OCI-LY1 (cell line): ENCODE data around the gene CHTF18.

Experiments used
- H2AFZ ChIP-seq: fragments of 200-600 bp; sonication (generic), shearing (Covaris generic); 2 replicates; pipeline ENCODE4 v1.6.0; 2014; ENCODE audit warnings: antibody characterized with exemption, mild to moderate bottlenecking, low read length
- H3F3A ChIP-seq: fragments of 200-600 bp; sonication (generic), shearing (Covaris generic); 2 replicates; pipeline ENCODE4 v1.6.0; 2014; ENCODE audit warnings: mild to moderate bottlenecking, antibody characterized with exemption, low read length, moderate library complexity; ENCODE audit not compliant: insufficient read depth
- H3K27ac ChIP-seq: fragments of 200-600 bp; sonication (generic); 2 replicates; pipeline ENCODE4 v1.5.1; 2014; ENCODE audit warnings: low read length, mixed run types, mild to moderate bottlenecking, low read depth; ENCODE audit not compliant: poor library complexity, severe bottlenecking
- H3K27me3 ChIP-seq: fragments of 200-600 bp; sonication (generic); 2 replicates; pipeline ENCODE4 v1.6.0; 2014; ENCODE audit warnings: antibody characterized with exemption, mild to moderate bottlenecking, low read length, moderate library complexity; ENCODE audit not compliant: insufficient read depth
- H3K36me3 ChIP-seq: fragments of 200-600 bp; sonication (generic); 2 replicates; pipeline ENCODE4 v1.6.1; 2014; ENCODE audit warnings: mild to moderate bottlenecking, antibody characterized with exemption, low read length, moderate library complexity, mixed read lengths; ENCODE audit not compliant: insufficient read depth
- H3K4me1 ChIP-seq: fragments of 200-600 bp; sonication (generic); 2 replicates; pipeline ENCODE4 v1.5.1; 2014; ENCODE audit warnings: mild to moderate bottlenecking, low read length, moderate library complexity; ENCODE audit not compliant: insufficient read depth, severe bottlenecking
- H3K4me2 ChIP-seq: fragments of 200-600 bp; sonication (generic), shearing (Covaris generic); 2 replicates; pipeline ENCODE4 v1.6.1; 2014; ENCODE audit warnings: low read length
- H3K4me3 ChIP-seq: fragments of 200-600 bp; sonication (generic); 2 replicates; pipeline ENCODE4 v1.5.1; 2014; ENCODE audit warnings: low read length, low read depth, mild to moderate bottlenecking, mixed read lengths; ENCODE audit not compliant: poor library complexity, severe bottlenecking
- H3K79me2 ChIP-seq: fragments of 200-600 bp; shearing (Covaris generic); 2 replicates; pipeline ENCODE4 v1.6.1; 2016; ENCODE audit warnings: mixed run types, low read length, mixed read lengths; ENCODE audit not compliant: insufficient read depth
- H3K9ac ChIP-seq: fragments of 200-600 bp; sonication (generic), shearing (Covaris generic); 2 replicates; pipeline ENCODE4 v1.6.1; 2014; ENCODE audit warnings: mild to moderate bottlenecking, low read length, mixed read lengths
- H3K9me2 ChIP-seq: fragments of 200-600 bp; sonication (generic), shearing (Covaris generic); 2 replicates; pipeline ENCODE4 v1.6.1; 2014; ENCODE audit warnings: low read depth, mild to moderate bottlenecking, low read length, mixed read lengths
- H3K9me3 ChIP-seq: fragments of 200-600 bp; shearing (Covaris generic); 2 replicates; pipeline ENCODE4 v1.6.1; 2014; ENCODE audit warnings: low read length, mixed read lengths
- H4K20me1 ChIP-seq: fragments of 200-600 bp; sonication (generic), shearing (Covaris generic); 2 replicates; pipeline ENCODE4 v1.6.0; 2016; ENCODE audit warnings: mild to moderate bottlenecking, low read length; ENCODE audit not compliant: insufficient read depth
- EZH2 ChIP-seq: fragments of 200-600 bp; sonication (generic), shearing (Covaris generic); IDR thresholded peaks from 2 replicates; pipeline ENCODE4 v1.8.0; 2017; ENCODE audit warnings: borderline replicate concordance, mixed run types, mild to moderate bottlenecking, antibody characterized with exemption, low read length, moderate library complexity, mixed read lengths
- TF ChIP-seq, protein P1 (sequence below): fragments of 200-600 bp; sonication (generic), shearing (Covaris generic); IDR thresholded peaks from 2 replicates; pipeline ENCODE4 v1.5.1; 2017; ENCODE audit warnings: mild to moderate bottlenecking, antibody characterized with exemption, low read length, moderate library complexity, mixed read lengths

Gene CHTF18

DNA sequence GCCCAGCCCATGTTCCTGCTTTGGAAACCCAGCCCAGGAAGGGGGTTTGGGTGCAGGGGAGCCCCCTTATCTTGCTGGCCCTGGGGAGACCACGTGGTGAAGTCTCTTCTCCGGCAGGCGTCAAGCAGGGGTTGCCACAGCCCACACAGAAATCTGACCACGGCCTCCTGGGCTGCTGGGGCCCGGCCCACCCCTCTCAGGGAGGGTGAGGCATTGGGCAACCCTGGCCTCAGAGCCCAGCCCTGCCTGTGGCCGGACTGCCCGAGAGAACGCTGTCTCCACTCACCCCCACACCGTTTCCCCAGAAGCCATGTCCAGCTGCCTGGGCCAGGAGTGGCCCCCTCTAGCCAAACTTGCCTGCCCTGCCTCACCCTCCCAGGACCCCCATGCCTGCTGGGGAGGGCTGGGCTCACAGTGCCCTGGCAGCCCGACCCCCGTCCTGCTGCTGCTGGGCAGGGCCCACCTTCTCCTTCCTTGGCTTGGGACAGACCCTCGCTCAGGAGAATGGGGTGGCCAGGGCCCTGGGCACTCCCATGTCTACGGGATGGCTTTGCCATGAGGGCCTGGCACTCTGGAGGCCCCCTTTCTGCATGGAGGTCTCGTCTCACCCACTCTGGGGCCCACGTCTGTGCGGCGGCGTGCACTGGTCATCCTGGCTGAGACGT, 6.9 kb upstream of the CHTF18 start:
- no peak overlapping the region for H3K4me2 ChIP-seq
- H3K9ac ChIP-seq, result no peak overlapping the region
- peaks cover 16% of the 10 kb centered on the region for H3K36me3 ChIP-seq
- H2AFZ ChIP-seq, result no peak overlapping the region
- H3K9me2 ChIP-seq, result no peaks in the 10 kb centered on the region
- no peaks in the 10 kb centered on the region for H4K20me1 ChIP-seq
- H3K4me1 ChIP-seq, result no peaks in the 10 kb centered on the region
- H3K79me2 ChIP-seq, result no peaks in the 10 kb centered on the region
- H3K27me3 ChIP-seq, result no peaks in the 10 kb centered on the region; the same call in 1 of the 2 replicates
- no peak for TF ChIP-seq EZH2
- TF ChIP-seq, protein P1, sequence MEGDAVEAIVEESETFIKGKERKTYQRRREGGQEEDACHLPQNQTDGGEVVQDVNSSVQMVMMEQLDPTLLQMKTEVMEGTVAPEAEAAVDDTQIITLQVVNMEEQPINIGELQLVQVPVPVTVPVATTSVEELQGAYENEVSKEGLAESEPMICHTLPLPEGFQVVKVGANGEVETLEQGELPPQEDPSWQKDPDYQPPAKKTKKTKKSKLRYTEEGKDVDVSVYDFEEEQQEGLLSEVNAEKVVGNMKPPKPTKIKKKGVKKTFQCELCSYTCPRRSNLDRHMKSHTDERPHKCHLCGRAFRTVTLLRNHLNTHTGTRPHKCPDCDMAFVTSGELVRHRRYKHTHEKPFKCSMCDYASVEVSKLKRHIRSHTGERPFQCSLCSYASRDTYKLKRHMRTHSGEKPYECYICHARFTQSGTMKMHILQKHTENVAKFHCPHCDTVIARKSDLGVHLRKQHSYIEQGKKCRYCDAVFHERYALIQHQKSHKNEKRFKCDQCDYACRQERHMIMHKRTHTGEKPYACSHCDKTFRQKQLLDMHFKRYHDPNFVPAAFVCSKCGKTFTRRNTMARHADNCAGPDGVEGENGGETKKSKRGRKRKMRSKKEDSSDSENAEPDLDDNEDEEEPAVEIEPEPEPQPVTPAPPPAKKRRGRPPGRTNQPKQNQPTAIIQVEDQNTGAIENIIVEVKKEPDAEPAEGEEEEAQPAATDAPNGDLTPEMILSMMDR, result no peak
- no peaks in the 10 kb centered on the region for H3K9me3 ChIP-seq
- no peaks in the 10 kb centered on the region for H3F3A ChIP-seq
- no peak overlapping the region for H3K27ac ChIP-seq
- H3K4me3 ChIP-seq, result no peak overlapping the region

DNA sequence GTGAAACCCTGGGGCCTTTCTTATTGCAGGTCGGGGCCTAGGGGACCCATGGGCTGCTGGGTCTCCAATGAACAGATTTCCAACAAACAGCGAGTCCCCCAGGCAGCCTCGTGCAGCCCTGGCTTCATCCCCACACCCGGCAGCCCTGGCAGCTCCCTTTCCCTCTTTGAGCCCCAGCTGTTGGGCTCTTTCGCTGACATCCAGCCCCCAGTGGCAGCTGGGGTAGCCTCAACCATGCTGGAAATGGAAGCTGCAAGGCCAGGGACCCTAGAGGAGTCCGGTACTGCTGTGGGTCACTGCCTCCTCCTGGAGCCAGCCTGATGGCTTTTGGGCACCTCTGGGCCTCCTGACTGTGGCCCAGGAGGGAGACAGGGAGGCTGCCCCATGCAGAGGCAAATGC, 6.2 kb upstream of the CHTF18 start:
- Histone ChIP-seq H3K27me3 (no peaks in the 10 kb centered on the region; the same call in 1 of the 2 replicates), H3K36me3 (peaks cover 22% of the 10 kb centered on the region), H3K79me2 (no peaks in the 10 kb centered on the region), H3K4me3 (no peak overlapping the region), H3K4me1 (peaks cover 7% of the 10 kb centered on the region), H3K9me3 (no peaks in the 10 kb centered on the region), H3K27ac (no peak overlapping the region), H3K4me2 (no peak overlapping the region), H4K20me1 (no peaks in the 10 kb centered on the region), H3K9ac (no peak overlapping the region), H3F3A (no peaks in the 10 kb centered on the region), H2AFZ (no peak overlapping the region), H3K9me2 (no peaks in the 10 kb centered on the region)
- TF ChIP-seq, protein P1, result no peak
- TF ChIP-seq EZH2, result no peak

DNA sequence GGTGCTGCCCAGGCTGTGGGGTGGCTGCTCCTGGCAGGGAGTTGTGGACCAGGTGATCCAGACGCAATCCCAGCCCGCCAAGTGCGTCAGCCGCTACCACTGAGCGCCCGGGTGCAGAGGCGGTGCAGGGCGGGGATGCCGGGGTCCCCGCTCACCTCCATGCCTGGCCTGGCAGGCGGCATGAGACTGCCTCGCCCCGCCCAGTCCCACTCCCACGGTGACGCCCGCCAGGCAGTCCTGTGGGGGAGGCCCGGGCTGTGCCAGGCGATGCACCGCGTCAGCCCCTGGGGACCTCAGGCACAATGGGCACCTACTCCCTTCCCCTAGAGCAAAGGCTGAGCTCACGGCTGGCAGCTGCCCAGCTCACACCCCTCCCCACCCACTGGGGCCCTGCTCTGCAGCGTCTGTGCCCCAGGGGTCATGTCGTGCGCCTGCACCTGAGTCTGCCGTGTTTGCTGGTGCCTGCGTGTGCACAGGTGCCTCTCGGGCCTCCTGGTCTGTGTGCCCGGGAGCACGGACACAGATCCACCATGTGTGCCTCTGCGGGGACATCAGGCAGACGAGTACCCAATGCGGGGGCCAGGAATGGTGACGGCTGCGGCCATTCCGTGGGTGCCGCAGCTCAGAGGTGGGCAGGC, 5.5 kb upstream of the CHTF18 start:
- H4K20me1 ChIP-seq, result no peaks in the 10 kb centered on the region
- no peaks in the 10 kb centered on the region for H3K9me3 ChIP-seq
- no peak overlapping the region for H3K9ac ChIP-seq
- no peaks in the 10 kb centered on the region; the same call in 1 of the 2 replicates for H3K27me3 ChIP-seq
- no peaks in the 10 kb centered on the region for H3K79me2 ChIP-seq
- H3K36me3 ChIP-seq, result peaks cover 22% of the 10 kb centered on the region
- no peaks in the 10 kb centered on the region for H3K9me2 ChIP-seq
- TF ChIP-seq, protein P1, result no peak
- no peak for TF ChIP-seq EZH2
- H3K4me3 ChIP-seq, result no peak overlapping the region
- no peak overlapping the region for H2AFZ ChIP-seq
- no peak overlapping the region for H3K27ac ChIP-seq
- peaks cover 11% of the 10 kb centered on the region for H3K4me1 ChIP-seq
- H3K4me2 ChIP-seq, result no peak overlapping the region
- no peaks in the 10 kb centered on the region for H3F3A ChIP-seq
